HepG2 (cell line): ENCODE results near the gene FMN2.

ENCODE experiments used
- AFF4 ChIP-seq: sonication (generic); formaldehyde crosslinking; IDR thresholded peaks from 2 replicates; pipeline ENCODE4 v1.4.0; 2020; ENCODE audit warnings: missing genetic modification reagents
- ATF2 ChIP-seq: sonication (generic); formaldehyde crosslinking; IDR thresholded peaks from 2 replicates; pipeline ENCODE4 v1.4.0; 2020; ENCODE audit warnings: missing genetic modification reagents
- CTCF ChIP-seq: sonication (generic); formaldehyde crosslinking; IDR thresholded peaks from 2 replicates; pipeline ENCODE4 v1.5.0; 2020; ENCODE audit warnings: mild to moderate bottlenecking, missing genetic modification reagents, moderate library complexity
- PAWR ChIP-seq: sonication (generic); formaldehyde crosslinking; IDR thresholded peaks from 2 replicates; pipeline ENCODE4 v1.4.0; 2020; ENCODE audit warnings: missing genetic modification reagents, mild to moderate bottlenecking, borderline replicate concordance
- TBL1XR1 ChIP-seq: fragments of 150-350 bp; IDR thresholded peaks from 2 replicates; pipeline ENCODE4 v1.6.1; 2014; ENCODE audit warnings: borderline replicate concordance, low read length; ENCODE audit not compliant: partially characterized antibody
- ZNF331 ChIP-seq: sonication (generic); formaldehyde crosslinking; IDR thresholded peaks from 2 replicates; pipeline ENCODE4 v1.4.0; 2020; ENCODE audit warnings: missing genetic modification reagents
- ZNF749 ChIP-seq: sonication (generic); formaldehyde crosslinking; IDR thresholded peaks from 2 replicates; pipeline ENCODE4 v1.8.0; 2022; ENCODE audit warnings: mild to moderate bottlenecking, missing genetic modification reagents, moderate library complexity, borderline replicate concordance

GRCh38 chr1:240139511-240139910 lies 47.8 kb downstream of the FMN2 start:
- TF ChIP-seq CTCF, result no peak
- TF ChIP-seq PAWR, result no peak
- no peak for TF ChIP-seq TBL1XR1
- TF ChIP-seq ZNF749, result no peak
- TF ChIP-seq ZNF331 (CRISPR knock-in tag), result no peak
- TF ChIP-seq AFF4, result no peak
- TF ChIP-seq ATF2 (CRISPR knock-in tag), result no peak
